Melanocyte of skin (primary cell): ENCODE measurements around the gene KMT5B. TPM values are rescaled to one million over a fixed set of nuclear protein-coding genes. Genes with fewer than 3 reads are reported as not detected.

Experiments
- total RNA-seq, 2 donors: library from RNA; depleted of rRNA; stranded (reverse); fragments of >200 nt; gene quantifications; 2 replicates each; pipeline ENCODE4 v1.2.3, GENCODE V29; 2012

KMT5B gene
- 10 to 100 TPM; 16.0 to 17.6 TPM for total RNA-seq

GRCh38 chr11:68213135-68213515, at the start of gene KMT5B:
Gene KMT5B (minus strand): TSS chr11:68213296. CDS start chr11:68190076, 23,220 bp downstream.

GRCh38 chr11:68121067-68121899, 91.8 kb downstream of the KMT5B start, which contains the start of gene CHKA:
Gene CHKA (minus strand): TSS chr11:68121388. CDS start chr11:68121177, 211 bp downstream.

Other genes with a start within 250 kb of the KMT5B start
- gene UNC93B1, start 209.2 kb downstream of the KMT5B start, total RNA-seq = 10 to 100 TPM; 68.5 to 98.6 TPM
- 10 to 100 TPM in 1 of 2 donors, 1 to 10 TPM in 1; 6.7 to 11.4 TPM for gene ALDH3B1, start 203.0 kb downstream of the KMT5B start, total RNA-seq
- 100 to 1,000 TPM; 122 to 138 TPM for gene NDUFS8, start 182.6 kb downstream of the KMT5B start, total RNA-seq
- 10 to 100 TPM; 36.1 to 50.3 TPM for gene TCIRG1, start 174.3 kb downstream of the KMT5B start, total RNA-seq
- gene CHKA, start 91.9 kb downstream of the KMT5B start, total RNA-seq = 10 to 100 TPM; 35.3 to 36.5 TPM
- gene C11orf24, start 58.7 kb upstream of the KMT5B start, total RNA-seq = 10 to 100 TPM; 86.4 to 88.2 TPM
- 10 to 100 TPM; 11.0 to 23.0 TPM for gene LRP5, start 99.3 kb upstream of the KMT5B start, total RNA-seq
- 100 to 1,000 TPM; 154 to 185 TPM for gene PPP6R3, start 247.5 kb upstream of the KMT5B start, total RNA-seq